Gastroesophageal sphincter (tissue), 4 donors: ENCODE measurements around the gene HYAL2. TPM values are rescaled to one million over a fixed set of nuclear protein-coding genes. Genes with fewer than 3 reads are reported as not detected.

Experiments
- ATAC-seq: fragments of 150-250 bp; one replicate; pipeline ENCODE4 v1.9.1; 2016; ENCODE audit warnings: mild to moderate bottlenecking, moderate library complexity
- H3K27ac ChIP-seq, 4 donors: fragments of 200-600 bp; sonication (generic) in 3 of 4; 1 replicate in 3 of 4; 2 replicates in 1 of 4; pipeline ENCODE4 v1.5.1; 2016 to 2019
- H3K27me3 ChIP-seq: fragments of 200-600 bp; sonication (generic); one replicate; pipeline ENCODE4 v1.5.1; 2019
- H3K36me3 ChIP-seq, 2 donors: fragments of 200-600 bp; sonication (generic); one replicate each; pipeline ENCODE4 v1.5.1; 2019; ENCODE audit warnings: control low read depth in 1 of 2
- H3K4me1 ChIP-seq, 3 donors: fragments of 200-600 bp; sonication (generic); 1 replicate in 2 of 3; 2 replicates in 1 of 3; pipeline ENCODE4 v1.5.1; 2016 to 2019; ENCODE audit warnings: control low read depth in 2 of 3
- H3K4me3 ChIP-seq, 2 donors: fragments of 200-600 bp; sonication (generic); one replicate each; pipeline ENCODE4 v1.5.1; 2019; ENCODE audit warnings: mild to moderate bottlenecking in 1 of 2, moderate library complexity in 1 of 2
- H3K9me3 ChIP-seq, 3 donors: fragments of 200-600 bp; sonication (generic); one replicate each; pipeline ENCODE4 v1.5.1; 2017 to 2019; ENCODE audit warnings: control low read depth in 2 of 3
- CTCF ChIP-seq, 4 experiments: fragments of 200-600 bp in 2 of 4; fragments of 450-650 bp in 2 of 4; sonication (generic) in 1 of 4; IDR thresholded peaks; one replicate each; pipeline ENCODE4 v1.5.1; 2017 to 2019; ENCODE audit warnings: antibody characterized with exemption in 4 of 4, mild to moderate bottlenecking in 2 of 4, moderate library complexity in 2 of 4
- EP300 ChIP-seq: sonication (generic); formaldehyde crosslinking; IDR thresholded peaks from one replicate; pipeline ENCODE4 v1.6.1; 2017; ENCODE audit warnings: antibody characterized with exemption, mild to moderate bottlenecking
- POLR2A ChIP-seq, 2 donors: fragments of 450-650 bp; IDR thresholded peaks; one replicate each; pipeline ENCODE4 v1.6.1; 2017; ENCODE audit warnings: antibody characterized with exemption in 2 of 2, mild to moderate bottlenecking in 2 of 2, moderate library complexity in 1 of 2
- POLR2AphosphoS5 ChIP-seq: sonication (generic); formaldehyde crosslinking; IDR thresholded peaks from one replicate; pipeline ENCODE4 v1.6.1; 2017; ENCODE audit warnings: antibody characterized with exemption
- WGBS, 2 donors: methylation state at CpG; one replicate each; pipeline ENCODE4 v1.1.5; 2018; ENCODE audit warnings: low coverage in 1 of 2; 5-methylcytosine and 5-hydroxymethylcytosine counted together
- total RNA-seq, 4 donors: library from RNA; depleted of rRNA; stranded (reverse); fragments of >200 nt; gene quantifications; one replicate each; pipeline ENCODE4 v1.1.0, GENCODE V29; 2016

HYAL2 gene
- total RNA-seq, 4 donors from 2014 or later, result 37.2 to 87.0 (median 74.8) TPM

- H3K9me3 ChIP-seq, result no peaks in the 10 kb centered on the region
- peak overlapping the region; percentile 51 to 89 for H3K4me3 ChIP-seq
- ATAC-seq, result peak; percentile 90
- WGBS, 2 donors, result 0 to 20% methylated on average over 1 to 4 of the region's 59 CpGs
- H3K27ac ChIP-seq, result peak overlapping the region; percentile 61 to 97 (median 95)
- H3K4me1 ChIP-seq, result peaks cover 0 to 93% (median 46%) of the 10 kb centered on the region in 3 donors
- H3K36me3 ChIP-seq, result peaks cover 0 to 49% of the 10 kb centered on the region in 2 donors
- TF ChIP-seq EP300, result no peak
- peak in 1 of 2 donors; percentile 55 for TF ChIP-seq POLR2A (IDR thresholded peaks at IDR 0.05)
- peak in 2 of 4 experiments; percentile 56 to 68 for TF ChIP-seq CTCF (IDR thresholded peaks at IDR 0.05)
- H3K27me3 ChIP-seq, result no peaks in the 10 kb centered on the region
Observed at GRCh38 chr3:50321336-50322114, 1.0 kb downstream of the HYAL2 start.

- H3K36me3 ChIP-seq, result peaks cover 0 to 49% of the 10 kb centered on the region in 2 donors
- peaks cover 0 to 89% (median 46%) of the 10 kb centered on the region in 3 donors for H3K4me1 ChIP-seq
- 0% methylated on average over 2 of the region's 45 CpGs; no CpG with 5 or more reads in 1 of the 2 donors for WGBS, 2 donors
- no peaks in the 10 kb centered on the region for H3K9me3 ChIP-seq
- ATAC-seq, result peak; percentile 73
- no peaks in the 10 kb centered on the region for H3K27me3 ChIP-seq
- TF ChIP-seq CTCF (IDR thresholded peaks at IDR 0.05), result peak in 1 of 4 experiments; percentile 22
- TF ChIP-seq EP300, result no peak
- peak; percentile 39 for TF ChIP-seq POLR2AphosphoS5
- peak in 1 of 2 donors; percentile 52 for TF ChIP-seq POLR2A (IDR thresholded peaks at IDR 0.05)
- peak overlapping the region; percentile 51 to 89 for H3K4me3 ChIP-seq
- peak overlapping the region; percentile 61 to 97 (median 95) for H3K27ac ChIP-seq
Observed at GRCh38 chr3:50320853-50321335, 1.7 kb downstream of the HYAL2 start.

GRCh38 chr3:50319894-50320625 is 2.5 kb downstream of the HYAL2 start:
- peak overlapping the region in 3 of 4 donors; percentile 94 to 97 (median 96) for H3K27ac ChIP-seq
- H3K36me3 ChIP-seq, result peaks cover 0 to 47% of the 10 kb centered on the region in 2 donors
- H3K9me3 ChIP-seq, result no peaks in the 10 kb centered on the region
- ATAC-seq, result no peak
- WGBS, 2 donors, result 45% methylated on average over 4 of the region's 29 CpGs; no CpG with 5 or more reads in 1 of the 2 donors
- peaks cover 0 to 81% (median 46%) of the 10 kb centered on the region in 3 donors for H3K4me1 ChIP-seq
- no peak for TF ChIP-seq EP300
- no peak for TF ChIP-seq POLR2A (IDR thresholded peaks at IDR 0.05)
- no peak for TF ChIP-seq CTCF (IDR thresholded peaks at IDR 0.05)
- TF ChIP-seq POLR2AphosphoS5, result no peak
- H3K27me3 ChIP-seq, result no peaks in the 10 kb centered on the region
- H3K4me3 ChIP-seq, result peak overlapping the region; percentile 51 to 89

GRCh38 chr3:50319181-50319893 is 3.2 kb downstream of the HYAL2 start:
- ATAC-seq, result no peak
- WGBS, 2 donors, result 81 to 85% methylated on average over 5 to 9 of the region's 16 CpGs

More at GRCh38 chr3:50319181-50319893, 3.2 kb downstream of the HYAL2 start:
- peaks cover 0 to 74% (median 44%) of the 10 kb centered on the region in 3 donors for H3K4me1 ChIP-seq
- no peaks in the 10 kb centered on the region for H3K9me3 ChIP-seq
- H3K27me3 ChIP-seq, result no peaks in the 10 kb centered on the region
- H3K36me3 ChIP-seq, result peaks cover 0 to 53% of the 10 kb centered on the region in 2 donors
- peak overlapping the region in 1 of 2 donors; percentile 89 for H3K4me3 ChIP-seq
- no peak for TF ChIP-seq EP300
- TF ChIP-seq POLR2A (IDR thresholded peaks at IDR 0.05), result no peak
- TF ChIP-seq POLR2AphosphoS5, result no peak
- no peak for TF ChIP-seq CTCF (IDR thresholded peaks at IDR 0.05)
- H3K27ac ChIP-seq, result peak overlapping the region in 2 of 4 donors; percentile 4 to 97
